GM18909 (cell line): Measurements from ENCODE around the gene FLNA.

ENCODE experiments used
- ATAC-seq: cut with Tn5 transposase; IDR thresholded peaks from one replicate; pipeline ENCODE4 v1.9.1; 2021; ENCODE audit warnings: mild to moderate bottlenecking; ENCODE audit not compliant: unreplicated experiment, poor library complexity

FLNA gene

DNA sequence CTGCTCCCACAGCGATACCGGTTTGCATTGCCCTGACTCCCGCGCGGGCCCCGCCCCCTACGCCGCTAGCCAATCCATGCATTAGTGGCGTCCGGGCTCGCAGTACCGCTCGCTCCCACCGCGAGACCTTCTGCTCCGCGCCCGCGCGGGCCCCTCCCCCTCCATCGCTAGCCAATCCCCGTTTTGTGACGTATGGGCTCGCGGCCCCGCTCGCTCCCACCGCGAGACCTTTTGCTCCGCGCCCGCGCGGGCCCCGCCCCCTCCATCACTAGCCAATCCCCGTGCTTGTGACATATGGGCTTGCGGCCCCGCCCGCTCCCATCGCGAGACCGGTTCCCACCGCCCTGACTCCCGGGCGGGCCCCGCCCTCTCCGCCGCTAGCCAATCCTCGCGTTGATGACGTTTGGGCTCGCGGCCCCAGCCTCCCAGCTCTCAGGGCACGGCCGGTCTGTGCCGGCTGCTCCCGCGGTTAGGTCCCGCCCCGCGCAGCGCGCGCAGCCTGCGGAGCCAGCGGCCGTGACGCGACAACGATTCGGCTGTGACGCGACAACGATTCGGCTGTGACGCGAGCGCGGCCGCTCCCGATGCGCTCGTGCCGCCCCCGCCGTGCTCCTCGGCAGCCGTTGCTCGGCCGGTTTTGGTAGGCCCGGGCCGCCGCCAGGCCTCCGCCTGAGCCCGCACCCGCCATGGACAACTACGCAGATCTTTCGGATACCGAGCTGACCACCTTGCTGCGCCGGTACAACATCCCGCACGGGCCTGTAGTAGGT, 4.5 kb upstream of the FLNA start, which contains the start of gene EMD:
TSS of gene EMD (plus strand) at position 497 of the 770 bp plus-strand sequence. CDS start at position 687, 190 bp downstream.
- peak; percentile 82 for ATAC-seq

DNA sequence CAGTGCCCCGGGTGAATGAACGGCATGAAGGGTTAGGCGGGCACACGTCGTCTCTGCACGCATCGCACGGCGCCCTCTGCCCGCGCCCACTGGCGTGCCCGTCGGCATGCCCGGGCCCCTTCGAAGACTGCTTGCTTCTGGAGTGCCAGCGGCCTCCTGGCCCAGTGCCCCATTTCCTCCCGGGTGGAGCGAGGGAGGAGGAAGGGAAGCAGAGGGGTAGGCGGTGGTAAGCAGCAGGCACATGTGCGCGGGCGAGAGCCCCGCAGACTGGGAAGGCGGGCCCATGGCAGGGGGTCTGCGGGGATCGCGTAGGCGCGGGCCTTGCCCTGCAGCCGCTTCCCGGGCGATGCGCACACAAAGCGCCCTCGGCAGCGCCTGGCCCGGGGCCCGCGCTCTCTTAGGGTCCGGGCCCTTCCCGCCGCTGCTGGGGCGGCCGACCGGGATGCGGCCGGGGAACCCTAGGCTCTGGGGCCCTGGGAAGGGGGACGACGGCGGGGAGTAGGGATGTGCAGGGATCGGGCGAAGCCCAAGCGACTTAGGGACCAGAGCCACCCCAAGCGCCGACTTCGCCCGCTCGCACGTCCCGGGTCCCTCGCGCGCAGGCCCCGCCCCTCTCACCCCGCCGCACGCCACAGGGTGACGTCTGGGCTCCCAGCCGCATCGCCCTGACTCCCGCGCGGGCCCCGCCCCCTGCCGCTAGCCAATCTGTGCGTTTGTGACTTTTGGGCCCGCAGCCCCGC, 3.8 kb upstream of the FLNA start:
- ATAC-seq: no peak

DNA sequence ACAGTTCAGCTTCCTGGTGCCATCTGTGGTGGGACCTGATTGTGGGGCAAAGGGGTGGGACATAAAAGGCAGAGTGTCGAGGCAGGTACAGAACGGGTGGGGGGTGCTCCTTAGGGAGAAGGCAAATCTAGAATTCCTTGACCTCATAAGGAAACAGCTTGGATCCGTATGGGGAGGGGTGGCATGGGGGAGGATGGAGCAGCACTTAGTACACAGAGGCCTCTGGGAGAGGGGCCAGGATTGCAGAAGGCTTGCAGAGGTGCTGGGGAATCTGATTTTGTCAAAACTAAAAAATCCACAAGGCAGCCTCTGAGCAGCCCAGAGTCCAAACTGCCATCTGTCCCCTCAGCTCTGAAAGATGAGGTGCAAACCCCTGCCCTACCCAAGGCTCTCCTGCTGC, 2.3 kb upstream of the FLNA start:
- ATAC-seq: no peak

DNA sequence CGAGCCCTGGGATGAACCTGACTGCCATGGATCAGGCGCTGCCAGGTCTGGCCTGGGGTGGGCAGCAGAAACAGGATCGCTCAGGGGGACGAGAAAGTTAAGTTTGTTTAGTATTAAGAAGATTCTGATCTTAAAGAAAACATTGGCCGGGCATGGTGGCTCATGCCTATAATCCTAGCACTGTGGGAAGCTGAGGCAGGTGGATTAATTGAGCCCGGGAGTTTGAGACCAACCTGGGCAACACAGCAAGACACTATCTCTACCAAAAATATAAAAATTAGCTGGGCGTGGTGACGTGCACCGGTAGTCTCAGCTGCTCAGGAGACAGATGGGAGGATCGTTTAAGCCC, 696 bp upstream of the FLNA start:
- no peak for ATAC-seq

DNA sequence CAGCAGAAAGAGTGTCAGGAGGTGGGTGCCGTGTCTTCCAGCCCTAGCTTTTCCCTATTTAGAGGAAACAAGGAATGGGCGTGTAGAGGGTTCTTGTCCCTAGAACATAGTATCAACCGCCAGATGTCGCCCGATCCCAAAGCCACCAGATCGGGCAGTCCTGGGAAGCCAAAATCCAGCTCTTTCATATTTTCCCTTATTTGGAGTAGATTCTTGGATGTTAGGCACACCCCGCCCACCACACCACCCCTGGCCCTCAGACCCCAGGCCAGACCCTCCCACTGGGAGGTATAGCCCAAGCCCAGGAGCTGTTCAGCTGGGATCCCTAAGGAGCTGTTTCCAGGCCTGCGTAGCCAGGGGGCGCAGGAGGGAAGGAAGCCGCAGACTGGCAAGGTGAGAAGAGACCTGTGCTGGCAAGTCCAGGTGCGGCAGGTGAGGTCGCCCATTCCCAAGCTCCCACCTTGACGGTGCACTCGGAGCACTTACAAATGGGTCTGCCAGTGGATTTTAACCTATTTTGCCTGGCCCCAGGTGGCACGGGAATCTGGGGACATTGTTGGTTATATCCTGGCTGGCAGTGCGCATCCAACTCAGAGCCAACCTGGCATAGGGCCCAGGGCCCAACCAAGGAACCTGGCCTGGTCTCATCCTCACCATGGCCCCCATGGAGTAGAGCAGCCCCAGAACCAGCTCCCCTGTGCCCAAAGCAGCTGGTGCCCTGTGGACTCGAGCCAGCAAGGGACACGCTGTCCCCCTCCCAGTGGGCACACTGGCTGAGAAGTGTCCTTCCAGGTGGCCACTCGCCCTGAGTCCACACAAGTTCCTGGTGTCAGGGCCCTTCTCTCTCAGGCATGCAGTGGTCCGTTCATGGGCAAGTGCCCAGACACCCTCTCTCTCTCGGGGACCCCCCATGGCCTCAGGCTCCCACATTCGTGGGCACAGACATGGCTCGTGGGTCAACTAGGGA, 811 bp downstream of the FLNA start:
- no peak for ATAC-seq

DNA sequence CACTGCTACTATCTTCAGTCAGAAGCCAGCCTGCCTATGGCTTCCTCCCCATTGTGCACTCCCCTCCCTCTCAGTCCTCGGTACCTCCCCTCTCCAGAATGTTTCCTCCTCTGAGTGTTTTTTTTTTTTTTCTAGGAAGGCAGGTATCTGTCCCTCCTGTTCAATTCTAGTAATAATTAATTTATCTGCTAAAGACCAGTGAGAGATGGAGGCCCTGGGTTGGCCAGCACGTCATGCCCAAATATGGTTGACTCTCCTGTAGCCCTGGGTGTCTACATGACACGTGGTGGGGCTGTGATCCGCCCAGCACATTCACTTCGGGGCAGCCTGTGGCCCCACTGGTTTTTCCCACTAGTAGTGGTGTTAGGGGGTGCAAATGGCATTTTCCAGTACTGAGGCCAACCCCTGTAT, 1.8 kb downstream of the FLNA start:
- ATAC-seq: no peak

DNA sequence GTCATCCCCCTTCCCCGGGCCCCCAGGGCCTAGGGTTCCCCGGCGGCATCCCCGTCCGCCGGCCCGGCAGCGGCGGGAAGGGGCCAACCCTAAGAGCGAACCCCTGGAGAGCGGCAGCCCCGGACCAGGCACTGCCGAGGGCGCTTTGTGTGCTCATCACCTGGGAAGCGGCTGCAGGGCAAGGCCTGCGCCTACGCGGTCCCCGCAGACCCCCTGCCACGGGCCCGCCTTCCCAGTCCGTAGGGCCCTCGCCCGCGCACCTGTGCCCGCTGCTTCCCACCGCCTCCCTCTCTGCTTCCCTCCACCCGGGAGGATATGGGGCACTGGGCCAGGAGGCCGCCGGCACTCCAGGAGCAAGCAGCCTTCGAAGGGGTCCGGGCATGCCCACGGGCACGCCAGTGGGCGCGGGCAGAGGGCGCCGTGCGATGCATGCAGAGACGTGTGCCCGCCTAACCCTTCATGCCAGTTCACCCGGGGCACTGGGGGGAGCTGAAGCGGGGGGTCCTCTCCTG, 2.6 kb downstream of the FLNA start:
- ATAC-seq: no peak

DNA sequence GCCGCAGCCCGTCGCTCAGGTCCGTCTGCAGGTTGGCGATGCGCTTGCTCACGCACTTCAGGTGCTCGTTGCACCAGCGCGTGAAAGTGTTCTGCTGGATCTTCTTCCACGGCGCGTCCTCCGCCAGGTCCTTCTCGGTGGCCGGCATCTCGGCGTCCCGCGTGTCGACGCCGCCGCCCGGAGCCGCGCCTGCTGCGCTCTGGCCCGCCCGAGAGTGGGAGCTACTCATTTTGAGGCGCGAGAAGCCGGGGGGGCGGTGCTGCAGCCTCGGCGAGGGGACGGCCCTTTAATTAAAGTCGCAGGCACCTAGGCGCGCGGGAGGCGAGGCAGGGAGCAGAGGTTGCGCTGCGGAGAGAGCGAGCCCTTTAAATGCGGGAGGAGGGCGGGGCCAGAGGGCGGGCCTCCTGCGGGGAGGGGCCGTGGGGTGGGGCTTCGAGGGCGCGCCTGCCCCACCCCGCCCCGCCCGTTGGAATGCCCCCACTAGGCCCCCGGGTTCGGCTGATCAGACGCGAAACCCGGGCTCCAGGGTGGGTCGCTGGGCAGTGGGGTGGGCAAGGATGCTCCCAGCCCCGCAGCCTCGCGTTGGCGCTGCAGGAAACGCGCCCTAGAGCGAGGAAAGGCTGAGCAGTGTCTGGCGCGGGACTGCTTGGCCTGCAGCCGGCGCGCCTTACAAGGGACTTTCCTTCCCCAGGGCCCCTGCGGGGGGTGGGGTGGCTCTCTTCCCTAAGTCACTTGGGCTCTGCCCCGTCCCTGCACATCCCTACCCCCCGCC, 3.2 kb downstream of the FLNA start:
- peak; percentile 61 for ATAC-seq

DNA sequence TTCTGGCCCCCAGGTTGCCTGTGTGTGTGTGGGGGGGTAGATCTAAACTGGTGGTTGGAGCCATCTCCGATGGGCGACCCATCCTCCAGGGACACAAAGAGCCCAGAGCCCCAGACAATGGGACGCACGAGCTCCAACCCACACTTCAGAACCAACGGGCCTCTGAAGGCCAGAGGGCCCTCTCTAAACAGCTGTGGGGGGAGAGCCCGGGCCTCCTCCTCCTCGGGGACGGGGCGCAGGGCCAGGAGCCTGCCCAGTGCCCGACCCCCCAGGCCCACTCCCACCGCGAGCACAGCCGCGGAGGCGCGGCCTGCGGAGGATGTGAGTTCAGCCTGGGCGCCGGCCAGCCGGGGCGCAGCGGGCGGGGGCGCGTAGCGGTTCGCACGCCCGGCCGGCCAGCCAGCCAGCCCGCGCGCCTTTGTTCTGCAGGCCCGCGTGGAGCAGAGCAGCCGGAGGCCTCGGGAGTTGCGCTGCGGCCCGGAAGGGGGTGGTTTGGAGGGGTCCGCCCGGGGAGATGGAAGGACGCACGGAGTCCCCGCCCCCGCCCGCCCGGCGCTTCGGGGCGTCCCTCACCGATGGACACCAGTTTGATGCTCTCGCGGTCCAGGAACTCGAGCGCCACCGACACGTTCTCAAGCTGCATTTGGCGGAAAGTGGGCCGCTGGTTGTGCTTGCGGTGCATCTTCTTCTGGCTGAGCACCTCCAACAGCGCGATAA, 4.0 kb downstream of the FLNA start:
- ATAC-seq: no peak

DNA sequence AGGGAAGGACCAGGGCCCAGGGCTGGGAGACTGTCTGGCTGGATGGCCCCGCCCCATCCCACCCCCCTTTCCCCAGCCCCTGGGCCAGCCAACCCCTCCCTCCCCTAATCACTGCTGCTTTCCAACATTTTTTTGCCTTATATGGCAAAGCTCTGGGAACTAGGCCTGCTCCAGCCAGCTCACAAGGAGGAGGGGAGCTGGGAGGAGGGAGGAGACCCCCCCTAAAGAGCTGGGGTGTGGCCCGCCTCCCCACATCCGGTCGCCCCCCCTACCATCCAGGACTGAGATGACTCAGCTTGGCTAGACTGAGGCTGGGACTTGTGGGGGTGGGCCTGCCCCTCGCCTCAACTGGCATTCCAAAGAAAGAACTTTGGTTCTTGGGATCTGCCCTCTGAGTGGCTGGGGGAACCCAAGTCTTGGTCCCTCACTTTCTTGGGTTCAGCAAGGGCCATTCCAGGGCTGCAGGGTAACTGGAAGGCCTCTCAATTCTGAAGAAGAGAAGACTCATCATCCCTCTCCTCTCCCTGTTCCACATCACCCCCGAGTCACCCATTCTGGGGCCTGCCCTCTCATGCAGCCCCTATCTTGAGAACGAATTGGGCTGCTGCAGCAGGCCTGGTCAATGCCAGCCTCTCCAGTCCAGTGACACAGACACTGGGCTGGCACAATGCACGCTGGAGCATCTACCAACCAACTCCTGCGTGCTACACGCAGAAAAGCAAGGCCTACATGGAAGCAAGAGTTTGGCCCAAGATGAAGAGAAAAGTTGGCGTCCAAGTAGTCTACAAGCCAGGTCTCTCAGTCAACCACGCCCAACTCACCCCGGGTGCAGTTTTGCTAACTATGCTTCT, 4.8 kb downstream of the FLNA start:
- ATAC-seq: no peak

DNA sequence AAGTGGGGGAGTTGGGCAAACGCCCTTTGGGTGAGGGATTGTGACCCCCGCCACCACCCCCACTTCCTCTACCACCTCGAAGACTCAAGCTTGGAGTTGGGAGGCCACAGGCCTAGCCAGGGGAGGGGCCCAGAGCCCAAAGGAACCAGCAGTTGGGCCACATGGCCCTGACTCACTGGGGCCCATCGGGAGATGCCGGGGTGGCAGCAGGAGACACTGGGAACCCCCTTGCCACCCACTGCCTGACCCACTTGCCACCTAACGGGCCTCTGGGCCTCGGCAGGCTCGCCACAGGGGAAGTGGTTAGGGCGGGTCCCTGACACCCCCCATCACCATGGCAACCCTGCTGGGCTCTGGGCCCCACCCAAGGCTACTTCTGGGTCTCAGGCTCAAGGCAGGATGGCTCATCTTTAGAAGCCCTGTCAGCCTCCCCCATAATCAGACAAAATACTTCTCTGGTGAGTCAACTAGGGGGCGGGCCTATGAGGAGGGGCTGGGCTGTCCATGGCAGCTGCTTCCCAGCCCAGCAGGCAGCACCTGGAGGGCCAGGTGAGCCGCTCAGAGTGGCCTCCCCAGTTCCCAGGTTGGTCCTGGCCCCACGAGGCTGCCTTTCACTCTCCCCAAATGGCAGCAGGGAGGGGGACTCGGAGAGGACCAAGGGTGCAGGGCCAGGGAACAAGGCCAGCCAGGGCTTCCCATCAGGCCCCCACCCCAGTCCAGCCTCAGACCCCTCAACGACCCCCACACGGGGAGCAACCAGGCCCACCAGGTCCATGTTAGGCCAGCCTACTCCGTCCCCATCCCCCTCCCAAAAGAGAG, 5.6 kb downstream of the FLNA start:
- ATAC-seq: no peak

DNA sequence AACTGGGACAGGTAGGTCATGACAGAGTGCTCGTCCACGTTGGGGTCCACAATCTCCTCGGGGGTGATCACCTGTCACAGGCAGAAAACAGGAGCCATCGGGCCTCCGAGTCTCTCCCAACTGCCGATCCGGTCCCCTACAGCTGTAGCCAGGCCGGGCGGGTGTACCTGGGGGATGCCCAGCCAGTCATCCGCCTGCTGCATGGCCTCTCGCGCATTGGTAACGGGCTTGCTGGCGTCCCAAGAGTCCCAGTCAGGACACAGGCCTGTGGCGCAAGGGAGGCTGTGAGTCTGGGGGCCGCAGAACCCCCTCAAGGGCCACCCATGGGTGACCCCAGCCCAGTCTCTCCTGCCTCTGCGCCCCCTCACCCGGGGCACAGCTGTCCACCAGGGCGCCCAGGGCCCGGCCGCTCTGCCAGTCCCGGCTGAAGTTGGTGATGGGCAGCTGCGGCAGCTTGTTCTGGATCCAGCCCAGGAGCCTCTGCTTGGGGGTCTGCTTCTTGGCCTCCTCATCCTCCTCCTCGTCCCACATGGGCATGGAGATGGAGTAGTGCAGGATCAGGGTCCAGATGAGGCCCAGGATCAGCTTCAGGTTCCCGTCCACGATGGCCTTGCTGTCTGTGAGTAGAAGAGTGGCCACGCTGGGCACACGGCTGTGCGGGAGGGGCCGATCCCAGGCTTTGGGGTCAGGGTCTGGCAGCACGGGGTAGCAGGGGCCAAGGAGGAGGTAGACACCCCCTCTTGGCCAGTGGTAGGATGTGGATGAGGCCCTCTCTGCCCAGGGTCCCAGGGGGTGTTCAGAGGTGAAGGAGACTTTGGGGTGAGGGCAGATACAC, 6.7 kb downstream of the FLNA start:
- ATAC-seq: no peak

DNA sequence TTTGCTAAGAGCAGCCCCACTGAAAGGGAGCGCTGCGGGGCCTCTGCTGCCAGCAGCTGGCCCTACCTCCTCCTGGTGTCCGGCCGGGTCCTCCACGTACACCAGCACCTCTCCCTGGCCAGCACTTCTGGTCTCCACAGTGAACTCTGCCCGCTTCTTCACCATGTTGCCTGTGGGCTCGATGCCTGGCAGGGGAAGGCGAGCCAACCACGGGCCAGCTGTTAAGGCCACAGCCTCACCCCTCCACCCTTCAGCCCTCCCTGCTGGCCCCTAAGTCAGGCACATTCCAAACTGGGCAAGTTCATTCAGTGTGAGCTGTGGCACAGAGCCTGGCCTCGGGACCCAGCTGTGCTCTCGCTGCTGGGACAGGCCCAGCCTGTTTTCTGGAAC, 7.8 kb downstream of the FLNA start:
- ATAC-seq: no peak

DNA sequence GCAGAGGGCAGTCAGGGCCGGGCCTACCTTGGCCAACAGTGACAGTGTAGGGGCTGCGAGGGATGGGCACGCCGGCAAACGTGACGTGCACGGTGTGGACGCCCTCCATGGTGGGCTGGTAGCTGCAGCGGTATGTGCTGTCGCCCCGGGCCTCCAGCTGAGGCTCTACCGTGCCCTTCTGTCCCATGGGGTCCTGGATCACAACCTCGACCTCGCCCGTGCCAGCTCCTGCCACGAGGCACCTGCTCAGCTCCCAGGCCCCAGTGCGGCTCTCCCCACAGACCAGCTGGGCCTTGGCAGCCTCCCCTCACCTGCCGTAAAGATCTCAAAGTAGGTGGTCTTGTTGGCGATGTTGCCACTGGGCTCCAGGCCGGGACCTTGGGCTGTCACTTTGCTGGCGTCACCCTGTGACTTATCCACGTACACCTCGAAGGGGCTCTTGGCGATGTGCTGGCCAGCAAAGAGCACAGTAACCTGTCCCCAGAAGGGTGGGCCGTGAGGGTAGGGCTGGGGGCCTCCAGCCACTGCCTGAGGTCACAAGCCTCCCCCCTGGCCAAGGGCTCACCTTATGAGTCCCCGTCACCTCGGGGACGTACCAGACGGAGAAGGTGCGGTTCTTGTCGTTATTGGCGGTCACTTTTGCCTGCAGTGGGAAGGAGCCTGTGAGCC, 8.3 kb downstream of the FLNA start:
- no peak for ATAC-seq

DNA sequence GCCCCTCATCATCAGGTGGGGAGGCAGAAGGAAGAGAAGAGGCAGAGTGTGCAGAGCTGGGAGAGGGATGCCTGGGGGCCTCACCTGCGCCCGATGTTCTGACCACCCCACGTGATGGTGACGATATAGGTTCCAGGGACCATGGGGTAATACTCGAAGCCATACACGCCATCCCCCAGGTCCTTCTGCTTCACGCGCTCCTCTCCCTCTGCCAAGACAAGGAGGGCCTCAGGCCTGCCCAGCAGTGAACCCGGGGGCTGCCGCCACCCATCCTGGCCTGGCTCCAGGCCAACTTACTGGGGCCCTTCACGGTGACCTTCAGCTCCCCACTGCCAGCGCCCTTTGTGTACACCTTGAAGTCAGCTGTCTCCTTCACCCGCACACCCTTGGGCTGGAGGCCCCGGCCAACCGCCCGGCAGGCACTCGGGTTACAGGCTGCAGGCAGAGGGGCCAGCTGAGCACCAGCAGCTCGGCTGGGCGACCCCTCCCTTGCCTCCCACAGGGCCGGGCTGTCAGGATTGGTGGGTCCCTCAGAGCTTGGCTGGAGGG, 9.3 kb downstream of the FLNA start:
- ATAC-seq: no peak
